Measurements from ENCODE around the gene PPIL1.

GRCh38 chr6:36855750-36856149 is 18.9 kb downstream of the PPIL1 start:
- TF ChIP-seq CTCF (conservative IDR thresholded peaks at IDR 0.05; ENCODE audit: low read depth, low read length) (no peak), EZH2 (IDR thresholded peaks at IDR 0.05; ENCODE audit: borderline replicate concordance, low read depth, low read length, poor library complexity, severe bottlenecking) (no peak)
